Measurements from ENCODE around the gene SPOCK1. TPM values are rescaled to one million over a fixed set of nuclear protein-coding genes. Genes with fewer than 3 reads are reported as not detected.

The SPOCK1 gene
- total and polyA plus RNA-seq, 9 of the 15 experiments (the other 6 are each of a cell fraction or from before 2014, with no cell fraction given) = 0.01 to 0.35 (median 0.04) TPM; not detected in 6

- no peak for FAIRE-seq
- Histone ChIP-seq H3K4me1 (replicated peaks in 1 of 2; ENCODE audit: control insufficient read depth in 2 of 2, insufficient read depth in 2 of 2, low read length in 2 of 2) (no peaks in the 10 kb centered on the region), H3K4me3 (no peak overlapping the region), H3K36me3 (ENCODE audit: control insufficient read depth, insufficient read depth, low read length) (no peaks in the 10 kb centered on the region), H3K27ac (ENCODE audit: extremely low read depth, low read depth, low read length) (no peak overlapping the region), H3K4me2 (ENCODE audit: insufficient read depth, low read length) (no peak overlapping the region), H3K9me1 (ENCODE audit: control insufficient read depth, insufficient read depth, low read length) (no peaks in the 10 kb centered on the region), H3K27me3 (ENCODE audit: control insufficient read depth in 2 of 2, insufficient read depth in 2 of 2, low read length in 2 of 2) (peaks cover 0 to 3% of the 10 kb centered on the region in 2 experiments; a peak in 1 of 5 replicates), H3K9me3 (replicated peaks; ENCODE audit: control insufficient read depth, insufficient read depth, low read depth, low read length) (no peaks in the 10 kb centered on the region), H3K9ac (ENCODE audit: insufficient read depth in 1 of 2, low read depth in 2 of 2, low read length in 2 of 2) (no peak overlapping the region), H3K79me2 (ENCODE audit: control insufficient read depth, insufficient read depth, low read length) (no peaks in the 10 kb centered on the region), H2AFZ (ENCODE audit: low read depth, low read length) (no peak overlapping the region), H4K20me1 (replicated peaks; ENCODE audit: control insufficient read depth, insufficient read depth, low read length) (no peaks in the 10 kb centered on the region)
- ATAC-seq = no peak
- POLR2A ChIA-PET = no interaction called here
- intact Hi-C loops (cut with micrococcal nuclease) (no loop called here), in situ Hi-C loops (cut with MboI) (no loop called here)
- DNase-seq (ENCODE audit: extremely low read depth in 1 of 4, low spot score in 3 of 4) = no peak
- no TSS peak for BruUV-seq (replicated peaks)
- CTCF ChIA-PET (ENCODE audit: low intra/inter-chr PET ratio) = no interaction called here
- 0% methylated on average over 3 of the region's 3 CpGs for WGBS (ENCODE audit: insufficient coverage, low coverage, missing lambda C conversion rate)
- TF ChIP-seq ZHX1 (conservative IDR thresholded peaks at IDR 0.05; ENCODE audit: low read length) (no peak), ZBTB43 (CRISPR knock-in tag; IDR thresholded peaks at IDR 0.05) (no peak), DDX20 (tag; IDR thresholded peaks at IDR 0.05; ENCODE audit: low read depth) (no peak), RFX5 (IDR thresholded peaks at IDR 0.05; ENCODE audit: low read depth, low read length) (no peak), ZNF3 (CRISPR knock-in tag; IDR thresholded peaks at IDR 0.05) (no peak), ZNF143 (CRISPR knock-in tag; IDR thresholded peaks at IDR 0.05) (no peak), DNMT1 (IDR thresholded peaks at IDR 0.05) (no peak), FOS (IDR thresholded peaks at IDR 0.05; ENCODE audit: extremely low read depth, insufficient read length) (no peak)
Measured at GRCh38 chr5:137348759-137349158, 150.4 kb downstream of the SPOCK1 start.
